Body of pancreas (tissue), 4 donors: ENCODE data around the gene ITPK1.

Experiments
- POLR2A ChIP-seq, 3 donors: fragments of 450-650 bp; IDR thresholded peaks; one replicate each; pipeline ENCODE4 v1.6.1; 2016; ENCODE audit warnings: antibody characterized with exemption in 3 of 3, mild to moderate bottlenecking in 2 of 3
- TF ChIP-seq, protein P1 (sequence below), 7 experiments: fragments of 450-650 bp in 4 of 7; fragments of 200-600 bp in 3 of 7; sonication (generic) in 3 of 7; IDR thresholded peaks; one replicate each; pipeline ENCODE4 v1.5.1; 2016 to 2019; ENCODE audit warnings: antibody characterized with exemption in 7 of 7

DNA sequence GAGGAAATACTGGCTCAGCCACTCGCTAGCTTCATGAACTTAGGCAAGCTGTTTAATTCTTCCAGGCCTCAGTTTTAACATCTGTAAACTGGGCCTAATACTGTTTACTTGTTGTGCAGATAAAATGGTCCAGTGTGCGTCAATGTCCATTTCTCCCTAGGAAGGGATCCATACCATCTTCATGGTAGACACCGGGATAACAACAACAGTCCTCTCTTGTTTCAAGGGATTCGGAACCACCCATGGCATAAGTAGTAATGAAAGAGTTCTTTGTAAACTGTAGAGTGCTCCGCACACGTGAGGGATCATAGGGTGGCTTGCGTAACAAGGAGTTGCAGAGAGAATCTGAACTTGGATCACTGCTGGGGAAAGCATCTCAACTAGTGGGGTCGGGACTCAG lies 210.1 kb downstream of the ITPK1 start:
- TF ChIP-seq, protein P1, sequence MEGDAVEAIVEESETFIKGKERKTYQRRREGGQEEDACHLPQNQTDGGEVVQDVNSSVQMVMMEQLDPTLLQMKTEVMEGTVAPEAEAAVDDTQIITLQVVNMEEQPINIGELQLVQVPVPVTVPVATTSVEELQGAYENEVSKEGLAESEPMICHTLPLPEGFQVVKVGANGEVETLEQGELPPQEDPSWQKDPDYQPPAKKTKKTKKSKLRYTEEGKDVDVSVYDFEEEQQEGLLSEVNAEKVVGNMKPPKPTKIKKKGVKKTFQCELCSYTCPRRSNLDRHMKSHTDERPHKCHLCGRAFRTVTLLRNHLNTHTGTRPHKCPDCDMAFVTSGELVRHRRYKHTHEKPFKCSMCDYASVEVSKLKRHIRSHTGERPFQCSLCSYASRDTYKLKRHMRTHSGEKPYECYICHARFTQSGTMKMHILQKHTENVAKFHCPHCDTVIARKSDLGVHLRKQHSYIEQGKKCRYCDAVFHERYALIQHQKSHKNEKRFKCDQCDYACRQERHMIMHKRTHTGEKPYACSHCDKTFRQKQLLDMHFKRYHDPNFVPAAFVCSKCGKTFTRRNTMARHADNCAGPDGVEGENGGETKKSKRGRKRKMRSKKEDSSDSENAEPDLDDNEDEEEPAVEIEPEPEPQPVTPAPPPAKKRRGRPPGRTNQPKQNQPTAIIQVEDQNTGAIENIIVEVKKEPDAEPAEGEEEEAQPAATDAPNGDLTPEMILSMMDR (IDR thresholded peaks at IDR 0.05), result no peak
- TF ChIP-seq POLR2A (IDR thresholded peaks at IDR 0.05), result no peak
